ENCODE results near the gene MUC20. TPM values are rescaled to one million over a fixed set of nuclear protein-coding genes. Genes with fewer than 3 reads are reported as not detected.

MUC20 gene
- total RNA-seq, 6 experiments from 2014 or later, result 1.9 to 40.7 (median 22.6) TPM

- no peak for DNase-seq
Measured at GRCh38 chr3:195703776-195704175, 17.0 kb upstream of the MUC20 start.

GRCh38 chr3:195704433-195704999 lies 16.3 kb upstream of the MUC20 start:
- no peaks in the 10 kb centered on the region for H3K27me3 ChIP-seq

More at GRCh38 chr3:195703776-195704175, 17.0 kb upstream of the MUC20 start:
- Histone ChIP-seq H3K27me3 (no peaks in the 10 kb centered on the region), H3K27ac (no peak overlapping the region), H3K4me3 (no peak overlapping the region), H3K9me3 (no peaks in the 10 kb centered on the region), H3K4me1 (no peaks in the 10 kb centered on the region), H3K36me3 (peaks cover 0 to 2% (median 0%) of the 10 kb centered on the region in 4 donors)
- ATAC-seq, result no peak
- intact Hi-C loops (cut with DNase I), result no loop called here
- 98% methylated on average over 5 of the region's 5 CpGs for WGBS (ENCODE audit: insufficient coverage, low coverage, low lambda C conversion rate, missing lambda C conversion rate)
- TF ChIP-seq POLR2A (IDR thresholded peaks at IDR 0.05) (no peak), CTCF (IDR thresholded peaks at IDR 0.05) (no peak)

GRCh38 chr3:195705081-195705991 lies 15.4 kb upstream of the MUC20 start:
- Histone ChIP-seq H3K4me3 (no peak overlapping the region), H3K36me3 (peaks cover 0 to 8% (median 0%) of the 10 kb centered on the region in 4 donors), H3K27me3 (no peaks in the 10 kb centered on the region), H3K4me1 (no peaks in the 10 kb centered on the region), H3K9me3 (no peaks in the 10 kb centered on the region), H3K27ac (no peak overlapping the region)
- intact Hi-C loops (cut with DNase I), result no loop called here
- DNase-seq, result no peak
- WGBS (ENCODE audit: insufficient coverage, low coverage, low lambda C conversion rate, missing lambda C conversion rate), result 82% methylated on average over 5 of the region's 9 CpGs
- peak; percentile 8 to 39 (median 20) for ATAC-seq
- no peak for TF ChIP-seq CTCF (IDR thresholded peaks at IDR 0.05)
- no peak for TF ChIP-seq POLR2A (IDR thresholded peaks at IDR 0.05)

More at GRCh38 chr3:195704433-195704999, 16.3 kb upstream of the MUC20 start:
- ATAC-seq (no peak), DNase-seq (no peak)
- intact Hi-C loops (cut with DNase I), result no loop called here
- H3K9me3 ChIP-seq, result no peaks in the 10 kb centered on the region
- no peaks in the 10 kb centered on the region for H3K4me1 ChIP-seq
- peaks cover 0 to 3% (median 0%) of the 10 kb centered on the region in 4 donors for H3K36me3 ChIP-seq
- no peak for TF ChIP-seq POLR2A (IDR thresholded peaks at IDR 0.05)
- TF ChIP-seq CTCF (IDR thresholded peaks at IDR 0.05), result no peak
- H3K27ac ChIP-seq, result no peak overlapping the region
- no peak overlapping the region for H3K4me3 ChIP-seq
- WGBS (ENCODE audit: insufficient coverage, low coverage, low lambda C conversion rate, missing lambda C conversion rate), result 75% methylated on average over 9 of the region's 9 CpGs

- TF ChIP-seq CTCF (IDR thresholded peaks at IDR 0.05) (no peak), POLR2A (IDR thresholded peaks at IDR 0.05) (no peak)
- Histone ChIP-seq H3K4me3 (no peak overlapping the region), H3K36me3 (peaks cover 0 to 18% (median 6%) of the 10 kb centered on the region in 4 donors), H3K27ac (no peak overlapping the region), H3K9me3 (no peaks in the 10 kb centered on the region), H3K4me1 (no peaks in the 10 kb centered on the region), H3K27me3 (no peaks in the 10 kb centered on the region)
- 81% methylated on average over 3 of the region's 6 CpGs for WGBS (ENCODE audit: insufficient coverage, low coverage, low lambda C conversion rate, missing lambda C conversion rate)
- intact Hi-C loops (cut with DNase I), result no loop called here
- ATAC-seq (no peak), DNase-seq (peak in 1 of 3 donors; percentile 44)
Measured at GRCh38 chr3:195708061-195708460, 12.7 kb upstream of the MUC20 start.

All from right lobe of liver (tissue), 6 donors.